SU-DHL-6 (cell line): Measurements from ENCODE around the gene ATP11A.

Experiments used
- H2AFZ ChIP-seq: fragments of 200-600 bp; sonication (generic); 2 replicates; pipeline ENCODE4 v1.6.1; 2014; ENCODE audit warnings: low read depth, mild to moderate bottlenecking, moderate library complexity, mixed read lengths, antibody characterized with exemption, low read length; ENCODE audit not compliant: severe bottlenecking
- H3F3A ChIP-seq: fragments of 200-600 bp; shearing (Covaris generic); 2 replicates; pipeline ENCODE4 v1.6.0; 2016; ENCODE audit warnings: antibody characterized with exemption, mild to moderate bottlenecking; ENCODE audit not compliant: insufficient read depth
- H3K27ac ChIP-seq: fragments of 200-600 bp; sonication (generic); 2 replicates; pipeline ENCODE4 v1.5.1; 2016; ENCODE audit warnings: low read depth, mild to moderate bottlenecking, low read length, moderate library complexity, mixed read lengths
- H3K27me3 ChIP-seq: fragments of 200-600 bp; sonication (generic), shearing (Covaris generic); 2 replicates; pipeline ENCODE4 v1.6.0; 2014; ENCODE audit warnings: mild to moderate bottlenecking, low read length
- H3K36me3 ChIP-seq: fragments of 200-600 bp; sonication (generic); 2 replicates; pipeline ENCODE4 v1.6.1; 2014; ENCODE audit warnings: mild to moderate bottlenecking, low read length, mixed read lengths
- H3K4me2 ChIP-seq: fragments of 300-600, 200-600 bp; shearing (Covaris generic), sonication (generic); 2 replicates; pipeline ENCODE4 v1.6.0; 2014; ENCODE audit warnings: low read length, low read depth, mild to moderate bottlenecking; ENCODE audit not compliant: poor library complexity, severe bottlenecking
- H3K4me3 ChIP-seq: fragments of 200-600 bp; sonication (generic); 2 replicates; pipeline ENCODE4 v1.5.1; 2014; ENCODE audit warnings: antibody characterized with exemption, low read length, mild to moderate bottlenecking, mixed read lengths; ENCODE audit not compliant: insufficient read depth, poor library complexity, severe bottlenecking
- H3K79me2 ChIP-seq: fragments of 200-600 bp; sonication (generic); 2 replicates; pipeline ENCODE4 v1.6.1; 2014; ENCODE audit warnings: mild to moderate bottlenecking, low read length, moderate library complexity; ENCODE audit not compliant: insufficient read depth
- H3K9ac ChIP-seq: fragments of 200-600 bp; sonication (generic); 2 replicates; pipeline ENCODE4 v1.7.0; 2014; ENCODE audit warnings: mild to moderate bottlenecking, low read length
- H3K9me2 ChIP-seq: fragments of 200-600 bp; sonication (generic); replicated peaks from 2 replicates; pipeline ENCODE4 v1.6.1; 2014; ENCODE audit warnings: low read length; ENCODE audit not compliant: insufficient read depth
- H3K9me3 ChIP-seq: fragments of 200-600 bp; sonication (generic); 2 replicates; pipeline ENCODE4 v1.6.1; 2014; ENCODE audit warnings: low read length, mixed read lengths; ENCODE audit not compliant: insufficient read depth
- H4K20me1 ChIP-seq: fragments of 200-600 bp; sonication (generic); 2 replicates; pipeline ENCODE4 v1.6.1; 2014; ENCODE audit warnings: low read depth, mild to moderate bottlenecking, antibody characterized with exemption, low read length, moderate library complexity, mixed read lengths
- CTCF ChIP-seq: fragments of 200-600 bp; sonication (generic); IDR thresholded peaks from one replicate; pipeline ENCODE4 v1.5.1; 2017; ENCODE audit warnings: antibody characterized with exemption, mild to moderate bottlenecking, low read length, moderate library complexity; ENCODE audit not compliant: insufficient read depth, poor library complexity, severe bottlenecking
- EZH2phosphoT487 ChIP-seq: fragments of 200-600 bp; sonication (generic), shearing (Covaris generic); conservative IDR thresholded peaks from 2 replicates; pipeline ENCODE4 v1.6.1; 2018; ENCODE audit warnings: mild to moderate bottlenecking, antibody characterized with exemption, low read length, moderate library complexity, mixed read lengths

The ATP11A gene

GRCh38 chr13:112877976-112878955 lies 188.4 kb downstream of the ATP11A start:
- H3K79me2 ChIP-seq = no peaks in the 10 kb centered on the region
- H3K36me3 ChIP-seq = no peaks in the 10 kb centered on the region
- H4K20me1 ChIP-seq = no peaks in the 10 kb centered on the region
- H3K4me3 ChIP-seq = no peak overlapping the region
- H3K27ac ChIP-seq = no peak overlapping the region
- no peak overlapping the region for H3K9ac ChIP-seq
- TF ChIP-seq EZH2phosphoT487 = no peak
- no peak for TF ChIP-seq CTCF
- H3K9me2 ChIP-seq = no peaks in the 10 kb centered on the region
- no peak overlapping the region for H2AFZ ChIP-seq
- no peaks in the 10 kb centered on the region for H3K27me3 ChIP-seq
- no peaks in the 10 kb centered on the region for H3K9me3 ChIP-seq
- H3F3A ChIP-seq = peaks cover 10% of the 10 kb centered on the region
- no peak overlapping the region for H3K4me2 ChIP-seq

DNA sequence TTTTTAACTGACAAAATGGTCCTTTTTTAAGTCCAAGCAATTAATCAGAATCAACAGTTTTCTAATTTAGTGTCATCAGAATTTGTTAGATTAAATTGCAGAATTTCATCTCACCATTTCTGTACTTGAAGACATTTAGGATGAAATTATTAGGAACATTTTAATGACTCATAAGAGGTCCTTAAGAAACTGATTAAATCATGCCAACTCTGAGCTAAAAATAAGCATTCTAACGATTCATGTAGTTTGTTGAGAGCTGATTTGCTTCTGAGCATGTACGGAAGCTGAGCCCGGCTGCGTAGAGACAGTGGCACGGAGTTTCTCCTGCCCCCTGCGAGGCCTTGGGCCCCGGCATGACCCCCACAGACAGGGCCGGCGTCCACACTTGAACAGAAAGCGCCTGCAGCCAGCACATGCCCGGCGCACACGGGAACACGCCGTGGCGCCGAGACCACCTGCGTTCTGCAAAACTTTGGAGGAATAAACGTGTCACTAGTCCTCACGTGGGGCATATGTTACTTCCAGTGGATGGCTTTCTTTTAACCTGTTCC lies 189.5 kb downstream of the ATP11A start:
- Histone ChIP-seq H3K9me3 (no peaks in the 10 kb centered on the region), H3K27me3 (no peaks in the 10 kb centered on the region), H3K9me2 (no peaks in the 10 kb centered on the region), H3K4me2 (no peak overlapping the region), H3F3A (peaks cover 6% of the 10 kb centered on the region; the same call in 1 of the 2 replicates), H3K79me2 (no peaks in the 10 kb centered on the region), H4K20me1 (no peaks in the 10 kb centered on the region), H3K9ac (no peak overlapping the region), H3K4me3 (no peak overlapping the region), H3K27ac (no peak overlapping the region), H2AFZ (no peak overlapping the region), H3K36me3 (no peaks in the 10 kb centered on the region)
- TF ChIP-seq EZH2phosphoT487 (no peak), CTCF (no peak)

- H3K9me3 ChIP-seq = no peaks in the 10 kb centered on the region
- H3F3A ChIP-seq = peaks cover 7% of the 10 kb centered on the region; the same call in 1 of the 2 replicates
- H3K36me3 ChIP-seq = no peaks in the 10 kb centered on the region
- H3K9ac ChIP-seq = no peak overlapping the region
- H3K4me3 ChIP-seq = no peak overlapping the region
- H3K9me2 ChIP-seq = no peaks in the 10 kb centered on the region
- no peak for TF ChIP-seq EZH2phosphoT487
- no peaks in the 10 kb centered on the region for H3K79me2 ChIP-seq
- no peak overlapping the region for H3K27ac ChIP-seq
- H2AFZ ChIP-seq = no peak overlapping the region
- H4K20me1 ChIP-seq = no peaks in the 10 kb centered on the region
- no peaks in the 10 kb centered on the region for H3K27me3 ChIP-seq
- H3K4me2 ChIP-seq = no peak overlapping the region
Observed at GRCh38 chr13:112880221-112880641, 190.4 kb downstream of the ATP11A start.
